ENCODE data around the gene SHKBP1. TPM values are rescaled to one million over a fixed set of nuclear protein-coding genes. Genes with fewer than 3 reads are reported as not detected.

The SHKBP1 gene
- total and polyA plus RNA-seq, 2 donors (not counting 1 experiment from before 2014, with no cell fraction given) = 179 to 227 TPM

DNA sequence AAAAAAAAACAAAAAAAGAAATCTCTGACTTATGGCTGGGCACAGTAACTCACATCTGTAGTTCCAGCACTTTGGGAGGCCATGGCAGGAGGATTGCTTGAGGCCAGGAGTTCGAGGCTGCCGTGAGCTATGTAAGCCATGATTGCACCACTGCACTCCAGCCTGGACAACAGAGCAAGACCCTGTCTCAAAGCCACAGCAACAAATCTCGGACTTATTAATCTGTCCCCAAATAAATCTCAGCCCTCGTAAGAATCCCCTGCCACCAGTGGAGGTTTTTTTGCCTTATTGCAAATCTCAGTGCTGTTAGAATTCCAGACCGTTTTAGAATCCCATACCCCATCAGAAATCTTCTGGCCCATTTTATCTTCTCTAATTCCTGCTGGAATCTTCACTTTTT, 4.9 kb downstream of the SHKBP1 start:
- ChIA-PET POLR2A (interaction anchor here (0.6 to 0.7 kb wide), 3 partner anchors 24 to 967 kb away, joined by 3 to 4 read pairs (median 3); no protein-coding TSS in a partner anchor), CTCF (interaction anchor here (0.5 to 1.7 kb wide), 2 partner anchors 11 to 633 kb away, joined by 3 to 8 read pairs; no protein-coding TSS in a partner anchor)
- Histone ChIP-seq H4K20me1 (ENCODE audit: control insufficient read depth, insufficient read depth, low read length, poor library complexity, severe bottlenecking) (peaks cover 8% of the 10 kb centered on the region), H3K4me1 (ENCODE audit: control insufficient read depth in 2 of 2, insufficient read depth in 2 of 2, low read length in 2 of 2) (peaks cover 18 to 35% of the 10 kb centered on the region in 2 donors), H3K9ac (ENCODE audit: low read length) (no peak overlapping the region), H3K27me3 (replicated peaks in 1 of 4; ENCODE audit: control extremely low read depth in 1 of 4, control insufficient read depth in 3 of 4, insufficient read depth in 4 of 4, low read length in 3 of 4) (no peaks in the 10 kb centered on the region), H3K79me2 (ENCODE audit: control insufficient read depth, insufficient read depth, low read length) (peaks cover 20% of the 10 kb centered on the region), H3K4me2 (replicated peaks; ENCODE audit: low read depth, low read length, poor library complexity, severe bottlenecking) (no peak overlapping the region), H3K4me3 (ENCODE audit: control extremely low read depth in 1 of 5, extremely low read depth in 1 of 5, insufficient read depth in 1 of 5, low read depth in 2 of 5, low read length in 4 of 5) (no peak overlapping the region), H3K27ac (ENCODE audit: low read length in 2 of 2) (no peak overlapping the region), H3K9me3 (ENCODE audit: control extremely low read depth in 1 of 3, control insufficient read depth in 2 of 3, insufficient read depth in 1 of 3, low read length in 2 of 3) (no peaks in the 10 kb centered on the region), H3K36me3 (replicated peaks in 1 of 2; ENCODE audit: control extremely low read depth in 1 of 2, control insufficient read depth in 1 of 2, extremely low read depth in 1 of 2, insufficient read depth in 2 of 2, low read length in 1 of 2) (peaks cover 6 to 66% of the 10 kb centered on the region in 2 experiments), H2AFZ (ENCODE audit: insufficient read depth, low read depth, low read length, poor library complexity, severe bottlenecking) (no peak overlapping the region)
- intact Hi-C loops (cut with micrococcal nuclease) = no loop called here
- TF ChIP-seq, protein P1, sequence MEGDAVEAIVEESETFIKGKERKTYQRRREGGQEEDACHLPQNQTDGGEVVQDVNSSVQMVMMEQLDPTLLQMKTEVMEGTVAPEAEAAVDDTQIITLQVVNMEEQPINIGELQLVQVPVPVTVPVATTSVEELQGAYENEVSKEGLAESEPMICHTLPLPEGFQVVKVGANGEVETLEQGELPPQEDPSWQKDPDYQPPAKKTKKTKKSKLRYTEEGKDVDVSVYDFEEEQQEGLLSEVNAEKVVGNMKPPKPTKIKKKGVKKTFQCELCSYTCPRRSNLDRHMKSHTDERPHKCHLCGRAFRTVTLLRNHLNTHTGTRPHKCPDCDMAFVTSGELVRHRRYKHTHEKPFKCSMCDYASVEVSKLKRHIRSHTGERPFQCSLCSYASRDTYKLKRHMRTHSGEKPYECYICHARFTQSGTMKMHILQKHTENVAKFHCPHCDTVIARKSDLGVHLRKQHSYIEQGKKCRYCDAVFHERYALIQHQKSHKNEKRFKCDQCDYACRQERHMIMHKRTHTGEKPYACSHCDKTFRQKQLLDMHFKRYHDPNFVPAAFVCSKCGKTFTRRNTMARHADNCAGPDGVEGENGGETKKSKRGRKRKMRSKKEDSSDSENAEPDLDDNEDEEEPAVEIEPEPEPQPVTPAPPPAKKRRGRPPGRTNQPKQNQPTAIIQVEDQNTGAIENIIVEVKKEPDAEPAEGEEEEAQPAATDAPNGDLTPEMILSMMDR (IDR thresholded peaks at IDR 0.05) = no peak
- TF ChIP-seq EZH2 (IDR thresholded peaks at IDR 0.05; ENCODE audit: borderline replicate concordance, insufficient read depth, low read depth, low read length, poor library complexity, severe bottlenecking) = no peak
- H3K9me3 Mint-ChIP-seq (ENCODE audit: insufficient read depth) = no peaks in the 10 kb centered on the region
- H3K4me3 Mint-ChIP-seq = no peak overlapping the region
- no peak for DNase-seq
- no peak for ATAC-seq (ENCODE audit: low read depth)
- H3K27me3 Mint-ChIP-seq = no peaks in the 10 kb centered on the region
- no peak overlapping the region for H3K27ac Mint-ChIP-seq
- 94% methylated on average over 4 of the region's 5 CpGs for WGBS (ENCODE audit: insufficient coverage)
- peaks cover 40% of the 10 kb centered on the region for H3K4me1 Mint-ChIP-seq

DNA sequence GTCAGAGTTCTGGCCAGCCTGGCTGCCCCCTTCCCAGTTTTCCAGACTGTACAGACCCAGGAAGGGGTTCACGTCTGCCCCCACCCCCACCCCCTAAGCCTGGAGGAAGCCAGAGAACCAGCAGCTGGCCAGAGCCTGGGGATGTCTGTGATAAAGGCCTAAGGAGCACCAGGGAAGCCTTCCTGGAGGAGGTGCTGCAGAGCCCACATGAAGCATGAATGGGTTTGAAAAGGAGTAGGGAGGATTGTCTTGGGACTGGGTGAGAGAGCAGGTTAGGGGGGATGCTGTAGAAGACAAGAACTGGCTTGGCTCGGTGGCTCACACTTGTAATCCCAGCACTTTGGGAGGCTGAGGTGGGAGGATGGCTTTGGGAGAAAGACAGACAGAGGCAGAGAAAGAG, 5.8 kb downstream of the SHKBP1 start:
- Histone ChIP-seq H4K20me1 (ENCODE audit: control insufficient read depth, insufficient read depth, low read length, poor library complexity, severe bottlenecking) (peaks cover 8% of the 10 kb centered on the region), H3K4me1 (ENCODE audit: control insufficient read depth in 2 of 2, insufficient read depth in 2 of 2, low read length in 2 of 2) (peaks cover 16 to 31% of the 10 kb centered on the region in 2 donors), H3K27me3 (replicated peaks in 1 of 4; ENCODE audit: control extremely low read depth in 1 of 4, control insufficient read depth in 3 of 4, insufficient read depth in 4 of 4, low read length in 3 of 4) (no peaks in the 10 kb centered on the region), H3K9me3 (ENCODE audit: control extremely low read depth in 1 of 3, control insufficient read depth in 2 of 3, insufficient read depth in 1 of 3, low read length in 2 of 3) (no peaks in the 10 kb centered on the region), H3K9ac (ENCODE audit: low read length) (no peak overlapping the region), H3K79me2 (ENCODE audit: control insufficient read depth, insufficient read depth, low read length) (peaks cover 12% of the 10 kb centered on the region), H3K27ac (ENCODE audit: low read length in 2 of 2) (no peak overlapping the region), H2AFZ (ENCODE audit: insufficient read depth, low read depth, low read length, poor library complexity, severe bottlenecking) (no peak overlapping the region), H3K4me2 (replicated peaks; ENCODE audit: low read depth, low read length, poor library complexity, severe bottlenecking) (no peak overlapping the region), H3K4me3 (ENCODE audit: control extremely low read depth in 1 of 5, extremely low read depth in 1 of 5, insufficient read depth in 1 of 5, low read depth in 2 of 5, low read length in 4 of 5) (no peak overlapping the region), H3K36me3 (replicated peaks in 1 of 2; ENCODE audit: control extremely low read depth in 1 of 2, control insufficient read depth in 1 of 2, extremely low read depth in 1 of 2, insufficient read depth in 2 of 2, low read length in 1 of 2) (peaks cover 6 to 75% of the 10 kb centered on the region in 2 experiments)
- CTCF ChIA-PET = interaction anchor here (1.7 kb wide), 1 partner anchor 12 kb away, joined by 8 read pairs; no protein-coding TSS in a partner anchor
- 94% methylated on average over 1 of the region's 2 CpGs for WGBS (ENCODE audit: insufficient coverage)
- Mint-ChIP-seq H3K9me3 (ENCODE audit: insufficient read depth) (no peaks in the 10 kb centered on the region), H3K4me3 (no peak overlapping the region), H3K4me1 (peaks cover 35% of the 10 kb centered on the region), H3K27me3 (no peaks in the 10 kb centered on the region), H3K27ac (no peak overlapping the region)
- TF ChIP-seq EZH2 (IDR thresholded peaks at IDR 0.05; ENCODE audit: borderline replicate concordance, insufficient read depth, low read depth, low read length, poor library complexity, severe bottlenecking) = no peak
- TF ChIP-seq, protein P1 (IDR thresholded peaks at IDR 0.05) = no peak
- DNase-seq (no peak), ATAC-seq (ENCODE audit: low read depth) (no peak)
- POLR2A ChIA-PET = no interaction called here
- intact Hi-C loops (cut with micrococcal nuclease) = no loop called here
